Measurements from ENCODE around the gene SLC17A2. TPM values are rescaled to one million over a fixed set of nuclear protein-coding genes. Genes with fewer than 3 reads are reported as not detected.
"Not testable (repeated sequence)": the region's sequence is repeated elsewhere in the genome, so short reads cannot be mapped to it uniquely, and the experiment has no call there.

The SLC17A2 gene
- total and polyA plus RNA-seq, 2 donors (not counting 1 experiment from before 2014, with no cell fraction given), result not detected

- Histone ChIP-seq H3K9ac (ENCODE audit: low read length) (no peak overlapping the region), H3K27ac (ENCODE audit: low read length in 2 of 2) (no peak overlapping the region), H3K79me2 (ENCODE audit: control insufficient read depth, insufficient read depth, low read length) (no peaks in the 10 kb centered on the region), H4K20me1 (ENCODE audit: control insufficient read depth, insufficient read depth, low read length, poor library complexity, severe bottlenecking) (no peaks in the 10 kb centered on the region), H3K4me3 (ENCODE audit: control extremely low read depth in 1 of 5, extremely low read depth in 1 of 5, insufficient read depth in 1 of 5, low read depth in 2 of 5, low read length in 4 of 5) (no peak overlapping the region), H3K4me2 (replicated peaks; ENCODE audit: low read depth, low read length, poor library complexity, severe bottlenecking) (no peak overlapping the region), H3K36me3 (replicated peaks in 1 of 2; ENCODE audit: control extremely low read depth in 1 of 2, control insufficient read depth in 1 of 2, extremely low read depth in 1 of 2, insufficient read depth in 2 of 2, low read length in 1 of 2) (no peaks in the 10 kb centered on the region), H3K4me1 (ENCODE audit: control insufficient read depth in 2 of 2, insufficient read depth in 2 of 2, low read length in 2 of 2) (no peaks in the 10 kb centered on the region), H3K27me3 (replicated peaks in 1 of 4; ENCODE audit: control extremely low read depth in 1 of 4, control insufficient read depth in 3 of 4, insufficient read depth in 4 of 4, low read length in 3 of 4) (no peaks in the 10 kb centered on the region), H3K9me3 (ENCODE audit: control extremely low read depth in 1 of 3, control insufficient read depth in 2 of 3, insufficient read depth in 1 of 3, low read length in 2 of 3) (peaks cover 0 to 7% (median 4%) of the 10 kb centered on the region in 3 donors), H2AFZ (ENCODE audit: insufficient read depth, low read depth, low read length, poor library complexity, severe bottlenecking) (no peak overlapping the region)
- CTCF ChIA-PET, result no interaction called here
- no peak for TF ChIP-seq EZH2 (IDR thresholded peaks at IDR 0.05; ENCODE audit: borderline replicate concordance, insufficient read depth, low read depth, low read length, poor library complexity, severe bottlenecking)
- TF ChIP-seq CTCF (IDR thresholded peaks at IDR 0.05), result no peak
- POLR2A ChIA-PET, result no interaction called here
- H3K4me1 Mint-ChIP-seq, result peaks cover 10% of the 10 kb centered on the region
- H3K4me3 Mint-ChIP-seq, result no peak overlapping the region
- intact Hi-C loops (cut with micrococcal nuclease), result loop anchor here (10.0 kb wide), 1 partner anchor 725 kb away; no protein-coding TSS in a partner anchor
- H3K27ac Mint-ChIP-seq, result no peak overlapping the region
- H3K27me3 Mint-ChIP-seq, result no peaks in the 10 kb centered on the region
- peaks cover 4% of the 10 kb centered on the region for H3K9me3 Mint-ChIP-seq (ENCODE audit: insufficient read depth)
- WGBS (ENCODE audit: insufficient coverage), result no CpG with 5 or more reads among the region's 1 CpG
- DNase-seq, result no peak
- ATAC-seq (ENCODE audit: low read depth), result no peak
Measured at GRCh38 chr6:25949695-25950094, 19.2 kb upstream of the SLC17A2 start.

GRCh38 chr6:25947492-25947891 lies 17.0 kb upstream of the SLC17A2 start:
- H3K36me3 ChIP-seq (replicated peaks in 1 of 2; ENCODE audit: control extremely low read depth in 1 of 2, control insufficient read depth in 1 of 2, extremely low read depth in 1 of 2, insufficient read depth in 2 of 2, low read length in 1 of 2); H3K9me3 Mint-ChIP-seq (ENCODE audit: insufficient read depth); H3K27me3 Mint-ChIP-seq; H3K27ac Mint-ChIP-seq; H2AFZ ChIP-seq (ENCODE audit: insufficient read depth, low read depth, low read length, poor library complexity, severe bottlenecking); POLR2A ChIA-PET; H3K27me3 ChIP-seq (replicated peaks in 1 of 4; ENCODE audit: control extremely low read depth in 1 of 4, control insufficient read depth in 3 of 4, insufficient read depth in 4 of 4, low read length in 3 of 4); H3K4me2 ChIP-seq (replicated peaks; ENCODE audit: low read depth, low read length, poor library complexity, severe bottlenecking); H3K4me3 ChIP-seq (ENCODE audit: control extremely low read depth in 1 of 5, extremely low read depth in 1 of 5, insufficient read depth in 1 of 5, low read depth in 2 of 5, low read length in 4 of 5); H3K27ac ChIP-seq (ENCODE audit: low read length in 2 of 2); H4K20me1 ChIP-seq (ENCODE audit: control insufficient read depth, insufficient read depth, low read length, poor library complexity, severe bottlenecking); H3K9me3 ChIP-seq (ENCODE audit: control extremely low read depth in 1 of 3, control insufficient read depth in 2 of 3, insufficient read depth in 1 of 3, low read length in 2 of 3); DNase-seq; ATAC-seq (ENCODE audit: low read depth); H3K9ac ChIP-seq (ENCODE audit: low read length); H3K79me2 ChIP-seq (ENCODE audit: control insufficient read depth, insufficient read depth, low read length); H3K4me1 ChIP-seq (ENCODE audit: control insufficient read depth in 2 of 2, insufficient read depth in 2 of 2, low read length in 2 of 2); H3K4me3 Mint-ChIP-seq: not testable (repeated sequence)
- H3K4me1 Mint-ChIP-seq, result peaks cover 10% of the 10 kb centered on the region
- no CpG with 5 or more reads among the region's 3 CpGs for WGBS (ENCODE audit: insufficient coverage)
- intact Hi-C loops (cut with micrococcal nuclease), result loop anchor here (10.0 kb wide), 1 partner anchor 723 kb away; no protein-coding TSS in a partner anchor
- CTCF ChIA-PET, result interaction anchor here (0.6 to 1.3 kb wide), 3 partner anchors 682 to 1995 kb away, joined by 3 read pairs; no protein-coding TSS in a partner anchor
